GM11168 (cell line): Measurements from ENCODE around the gene TTC31.
"Not testable (repeated sequence)": the region's sequence is repeated elsewhere in the genome, so short reads cannot be mapped to it uniquely, and the experiment has no call there.

Experiments used
- in situ Hi-C: fragments of 300-500 bp; cut with MboI; formaldehyde crosslinking; loops from one replicate; pipeline ENCODE4 v1.12.0; 2022; ENCODE audit warnings: low sequenced_read_pairs; ENCODE audit not compliant: unreplicated experiment

The TTC31 gene

GRCh38 chr2:74482801-74483674, at the start of gene TTC31, which contains the start of gene CCDC142:
Gene TTC31, plus strand, starts transcription at chr2:74483081. Its CDS starts 15 bp downstream, at chr2:74483096.
Gene CCDC142, minus strand, starts transcription at chr2:74482998. Its CDS starts 161 bp downstream, at chr2:74482837.
- in situ Hi-C loops, result loop anchor here (5.0 kb wide), 1 partner anchor 94 kb away; no protein-coding TSS in a partner anchor

- in situ Hi-C loops, result no loop called here
These were observed 46.6 kb upstream of the TTC31 start for GRCh38 chr2:74436111-74436805.

- in situ Hi-C loops, result no loop called here
These were observed 45.8 kb upstream of the TTC31 start for GRCh38 chr2:74436848-74437695.

- in situ Hi-C loops, result no loop called here
These were observed 44.6 kb upstream of the TTC31 start for GRCh38 chr2:74438248-74438647.

GRCh38 chr2:74439373-74439772, 43.5 kb upstream of the TTC31 start:
- in situ Hi-C loops, result no loop called here

- in situ Hi-C loops, result no loop called here
These were observed 43.0 kb upstream of the TTC31 start for GRCh38 chr2:74439803-74440377.

GRCh38 chr2:74440378-74441169, 42.3 kb upstream of the TTC31 start:
- in situ Hi-C loops, result no loop called here

GRCh38 chr2:74441170-74441689, 41.7 kb upstream of the TTC31 start:
- in situ Hi-C loops, result no loop called here

GRCh38 chr2:74441690-74442482, 41.0 kb upstream of the TTC31 start, which contains the start of gene RTKN:
Gene RTKN, minus strand, starts transcription at chr2:74441937. Its CDS starts 121 bp downstream, at chr2:74441816.
- in situ Hi-C loops, result no loop called here

- in situ Hi-C loops, result not testable (repeated sequence)
These were observed 40.2 kb upstream of the TTC31 start for GRCh38 chr2:74442483-74443297.

- in situ Hi-C loops, result no loop called here
These were observed 38.2 kb upstream of the TTC31 start for GRCh38 chr2:74444498-74445318.

- in situ Hi-C loops, result no loop called here
These were observed 35.5 kb upstream of the TTC31 start for GRCh38 chr2:74447230-74447999.

GRCh38 chr2:74448771-74449170, 34.1 kb upstream of the TTC31 start:
- in situ Hi-C loops, result no loop called here

- in situ Hi-C loops, result no loop called here
These were observed 32.2 kb upstream of the TTC31 start for GRCh38 chr2:74450570-74451190.
